IMR-90 (cell line): ENCODE results near the gene HOXB1. TPM values are rescaled to one million over a fixed set of nuclear protein-coding genes. Genes with fewer than 3 reads are reported as not detected.

Experiments
- ATAC-seq: fragments of 200-7000 bp; cut with Tn5 transposase; 2 replicates; pipeline ENCODE4 v1.9.1; 2020; ENCODE audit warnings: low read depth, mild to moderate bottlenecking, moderate library complexity
- BruUV-seq: library from RNA; stranded (reverse); fragments of 400-500 nt; replicated peaks from 2 replicates; lab custom pipeline; 2021; lab: Mats Ljungman, UMichigan
- CTCF ChIA-PET: fragments of 300-600 bp; formaldehyde crosslinking; extraction: SDS; loops from one replicate; lab custom pipeline; 2021; ENCODE audit warnings: antibody characterized with exemption; lab: Yijun Ruan, JAX
- POLR2A ChIA-PET: fragments of 300-600 bp; sonication (Branson Sonifier 250); formaldehyde crosslinking; loops from one replicate; lab custom pipeline; 2022; ENCODE audit warnings: antibody characterized with exemption; ENCODE audit not compliant: unreplicated experiment; lab: Charles Lee
- DNase-seq: peaks from one replicate; pipeline ENCODE4 v3.0.0; 2013
- H2AFZ ChIP-seq: replicated peaks from 2 replicates; pipeline ENCODE3; 2013; ENCODE audit warnings: low read length, mild to moderate bottlenecking; ENCODE audit not compliant: poor library complexity
- H2AK5ac ChIP-seq: 2 replicates; pipeline ENCODE4 v1.6.1; 2013; ENCODE audit warnings: low read depth, low read length, inconsistent platforms
- H2AK9ac ChIP-seq: replicated peaks from 2 replicates; pipeline ENCODE3; 2013; ENCODE audit warnings: mild to moderate bottlenecking, low read depth, low read length, moderate library complexity; ENCODE audit not compliant: poor library complexity
- H2BK120ac ChIP-seq: 2 replicates; pipeline ENCODE4 v1.6.1; 2013; ENCODE audit warnings: low read depth, low read length, inconsistent platforms
- H2BK15ac ChIP-seq: 3 replicates; pipeline ENCODE4 v1.6.1; 2013; ENCODE audit warnings: low read depth, low read length, inconsistent platforms
- H2BK20ac ChIP-seq: 2 replicates; pipeline ENCODE4 v1.6.1; 2013; ENCODE audit warnings: low read depth, mild to moderate bottlenecking, inconsistent platforms, low read length, moderate library complexity
- H2BK5ac ChIP-seq: 2 replicates; pipeline ENCODE4 v1.6.1; 2013; ENCODE audit warnings: mild to moderate bottlenecking, low read depth, low read length, inconsistent platforms; ENCODE audit not compliant: poor library complexity, severe bottlenecking
- H3K14ac ChIP-seq: replicated peaks from 2 replicates; pipeline ENCODE4 v1.6.1; 2013; ENCODE audit warnings: low read depth, low read length, inconsistent platforms
- H3K18ac ChIP-seq: 2 replicates; pipeline ENCODE4 v1.6.1; 2013; ENCODE audit warnings: low read depth, low read length, control low read depth
- H3K23ac ChIP-seq: 2 replicates; pipeline ENCODE4 v1.6.1; 2013; ENCODE audit warnings: low read depth, low read length, inconsistent platforms
- H3K27ac ChIP-seq: 2 replicates; pipeline ENCODE4 v1.5.1; 2013; ENCODE audit warnings: mild to moderate bottlenecking, control low read depth, low read length; ENCODE audit not compliant: insufficient read depth
- H3K27me3 ChIP-seq: 2 replicates; pipeline ENCODE4 v1.6.1; 2013; ENCODE audit warnings: low read length; ENCODE audit not compliant: control insufficient read depth, insufficient read depth
- H3K36me3 ChIP-seq: 2 replicates; pipeline ENCODE4 v1.6.1; 2013; ENCODE audit warnings: low read length, mixed read lengths; ENCODE audit not compliant: control insufficient read depth, insufficient read depth
- H3K4ac ChIP-seq: 2 replicates; pipeline ENCODE4 v1.6.1; 2013; ENCODE audit warnings: low read depth, low read length, inconsistent platforms
- H3K4me1 ChIP-seq: 2 replicates; pipeline ENCODE4 v1.6.1; 2013; ENCODE audit warnings: low read length, mixed read lengths; ENCODE audit not compliant: control insufficient read depth, insufficient read depth
- H3K4me2 ChIP-seq: 2 replicates; pipeline ENCODE4 v1.6.1; 2013; ENCODE audit warnings: low read depth, mild to moderate bottlenecking, control low read depth, low read length, moderate library complexity
- H3K4me3 ChIP-seq: 2 replicates; pipeline ENCODE4 v1.5.1; 2013; ENCODE audit warnings: low read depth, mild to moderate bottlenecking, control low read depth, low read length, moderate library complexity; ENCODE audit not compliant: insufficient read depth
- H3K56ac ChIP-seq: 2 replicates; pipeline ENCODE4 v1.6.1; 2013; ENCODE audit warnings: low read length, inconsistent platforms; ENCODE audit not compliant: insufficient read depth; ENCODE audit errors: extremely low read depth
- H3K79me1 ChIP-seq, 2 experiments: 2 replicates each; pipeline ENCODE4 v1.6.1; 2013; ENCODE audit warnings: low read length in 2 of 2, inconsistent platforms in 1 of 2, low read depth in 1 of 2
- H3K9ac ChIP-seq: 2 replicates; pipeline ENCODE4 v1.6.1; 2013; ENCODE audit warnings: low read depth, low read length, control low read depth
- H3K9me1 ChIP-seq: 2 replicates; pipeline ENCODE4 v1.6.1; 2013; ENCODE audit warnings: low read length, inconsistent platforms; ENCODE audit not compliant: insufficient read depth
- H3K9me3 ChIP-seq: 2 replicates; pipeline ENCODE4 v1.6.1; 2013; ENCODE audit warnings: low read length; ENCODE audit not compliant: control insufficient read depth, insufficient read depth
- H4K20me1 ChIP-seq: 2 replicates; pipeline ENCODE4 v1.6.1; 2013; ENCODE audit warnings: low read length, inconsistent platforms; ENCODE audit not compliant: insufficient read depth
- H4K5ac ChIP-seq: 2 replicates; pipeline ENCODE4 v1.6.1; 2013; ENCODE audit warnings: mild to moderate bottlenecking, low read depth, low read length, control low read depth
- H4K8ac ChIP-seq, 2 experiments: 2 replicates each; pipeline ENCODE4 v1.6.1; 2013; ENCODE audit warnings: low read depth in 2 of 2, low read length in 2 of 2, control low read depth in 1 of 2, inconsistent platforms in 1 of 2
- H4K91ac ChIP-seq: 2 replicates; pipeline ENCODE4 v1.6.1; 2013; ENCODE audit warnings: low read depth, low read length, inconsistent platforms; ENCODE audit not compliant: insufficient read depth
- NFE2L2 ChIP-seq: fragments of 150-350 bp; IDR thresholded peaks from 2 replicates; pipeline ENCODE4 v1.6.1; 2016; ENCODE audit warnings: low read depth, mild to moderate bottlenecking, low read length
- POLR2A ChIP-seq: IDR thresholded peaks from 2 replicates; pipeline ENCODE4 v1.6.1; 2012; ENCODE audit warnings: mild to moderate bottlenecking, low read depth, low read length
- SMC3 ChIP-seq: fragments of 150-350 bp; IDR thresholded peaks from 2 replicates; pipeline ENCODE4 v1.6.1; 2016; ENCODE audit warnings: low read depth, mild to moderate bottlenecking, antibody characterized with exemption, low read length, moderate library complexity
- WGBS, 2 experiments: methylation state at CpG; one replicate each; pipeline versions ENCODE4 v1.1.5 to v1.1.7; 2013; ENCODE audit warnings: missing lambda C conversion rate in 2 of 2; ENCODE audit not compliant: insufficient read length in 1 of 2; ENCODE audit errors: extremely low coverage in 2 of 2; 5-methylcytosine and 5-hydroxymethylcytosine counted together
- dilution Hi-C: fragments of 300-500 bp; cut with HindIII; formaldehyde crosslinking; loops from one replicate; pipeline ENCODE4 v1.14.3; 2018; ENCODE audit warnings: low sequenced_read_pairs; ENCODE audit not compliant: unreplicated experiment
- in situ Hi-C: fragments of 300-500 bp; cut with MboI; formaldehyde crosslinking; loops from 3 replicates; pipeline ENCODE4 v1.14.3; 2019; ENCODE audit warnings: low sequenced_read_pairs, inconsistent platforms, mixed read lengths
- intact Hi-C: fragments of 100-400 bp; cut with micrococcal nuclease; formaldehyde crosslinking; loops from 2 replicates; pipeline ENCODE4 v1.10.0; 2022
- polyA plus RNA-seq, 3 experiments: library from polyadenylated mRNA; depleted of rRNA; stranded (reverse); fragments of >200 nt; gene quantifications; 2 replicates each; pipeline ENCODE4 v1.2.3, GENCODE V29; 2012; ENCODE audit warnings: low replicate concordance in 1 of 3
- total RNA-seq: library from RNA; depleted of rRNA; stranded (reverse); fragments of >200 nt; gene quantifications from 2 replicates; pipeline ENCODE4 v1.2.3, GENCODE V29; 2012

HOXB1 gene
- total and polyA plus RNA-seq, 2 of the 4 experiments (the other 2 are of a cell fraction), result not detected

- TF ChIP-seq NFE2L2, result no peak
- TF ChIP-seq SMC3, result no peak
These were observed 27.4 kb upstream of the HOXB1 start (continued) for GRCh38 chr17:48558057-48558830.

DNA sequence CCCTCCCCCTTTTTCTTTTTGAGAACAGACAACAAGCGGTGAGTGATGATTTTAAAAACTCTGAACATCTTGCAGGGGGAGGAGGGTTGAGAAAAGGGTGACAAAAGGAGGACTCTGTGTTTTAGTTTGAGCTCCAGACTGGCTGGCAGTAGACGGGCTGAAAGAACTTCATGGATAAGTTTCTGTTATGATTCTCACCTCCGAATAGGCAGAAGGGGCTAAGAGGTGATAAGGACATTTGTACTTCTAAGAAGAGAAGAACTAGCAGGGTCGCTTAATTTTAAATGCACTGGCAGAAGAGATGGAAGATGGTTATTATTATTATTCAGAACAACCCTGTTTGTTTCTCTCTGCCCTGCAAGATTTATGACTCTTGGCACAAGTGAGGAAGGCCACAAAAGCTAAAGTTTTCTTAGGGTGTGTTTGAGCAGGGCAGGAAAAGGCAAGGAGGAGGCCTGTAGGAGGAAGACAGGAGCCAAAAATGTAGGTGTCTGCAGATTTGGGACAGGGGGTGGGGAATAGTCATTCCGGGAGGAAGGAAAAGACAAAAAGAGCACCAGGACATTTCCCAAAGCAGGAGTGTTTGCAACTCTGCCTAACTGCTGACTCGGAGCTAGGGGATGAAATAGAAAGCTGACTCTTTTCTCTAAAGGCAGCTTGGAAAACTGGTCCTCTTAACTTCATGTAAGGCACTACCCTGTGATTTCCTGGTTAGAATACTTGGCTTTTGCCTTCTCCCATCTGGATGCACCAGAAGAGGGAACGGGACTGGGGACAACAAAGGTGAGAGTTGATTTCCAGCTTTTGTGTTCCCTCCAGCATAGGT, 26.0 kb upstream of the HOXB1 start:
- peak overlapping the region; percentile 21 for H3K4me3 ChIP-seq
- peaks cover 30% of the 10 kb centered on the region; the same call in 1 of the 2 replicates for H3K36me3 ChIP-seq
- in situ Hi-C loops (no loop called here), dilution Hi-C loops (no loop called here), intact Hi-C loops (no loop called here)
- H3K79me1 ChIP-seq, result peaks cover 0 to 8% of the 10 kb centered on the region in 2 experiments; a peak in 2 of 4 replicates
- no peak for TF ChIP-seq POLR2A
- H3K56ac ChIP-seq, result peak overlapping the region; percentile 89
- peak overlapping the region; percentile 95 for H3K18ac ChIP-seq
- ATAC-seq (no peak), DNase-seq (peak; percentile 57)
- peak overlapping the region; percentile 99 for H3K23ac ChIP-seq
- H3K9me1 ChIP-seq, result peaks cover 4% of the 10 kb centered on the region
- H3K27me3 ChIP-seq, result no peaks in the 10 kb centered on the region
- peak overlapping the region; percentile 94 for H2BK120ac ChIP-seq
- H3K27ac ChIP-seq, result peak overlapping the region; percentile 93
- peak overlapping the region; percentile 95 for H3K9ac ChIP-seq
- ChIA-PET CTCF (interaction anchor here (0.6 to 0.9 kb wide), 4 partner anchors 33 to 576 kb away, joined by 3 to 4 read pairs (median 4); no protein-coding TSS in a partner anchor), POLR2A (interaction anchor here (0.6 to 1.7 kb wide), 8 partner anchors 10 to 37 kb away, joined by 3 to 25 read pairs (median 4); no protein-coding TSS in a partner anchor)
- H2AK9ac ChIP-seq, result peak overlapping the region; percentile 74
- 7% methylated on average over 2 of the region's 7 CpGs; no CpG with 5 or more reads in 1 of the 2 experiments for WGBS, 2 experiments
- H3K4me1 ChIP-seq, result peaks cover 61% of the 10 kb centered on the region
- H4K5ac ChIP-seq, result peak overlapping the region; percentile 89
- peak overlapping the region; percentile 62 to 86 for H4K8ac ChIP-seq
- H3K4ac ChIP-seq, result peak overlapping the region; percentile 98
- no peak overlapping the region for H2AFZ ChIP-seq
- H3K14ac ChIP-seq, result peak overlapping the region; percentile 98
- H2BK20ac ChIP-seq, result peak overlapping the region; percentile 90
- peak overlapping the region; percentile 83 for H2AK5ac ChIP-seq
- peak overlapping the region; percentile 92 for H3K4me2 ChIP-seq
- peak overlapping the region; percentile 95 for H4K91ac ChIP-seq
- H2BK5ac ChIP-seq, result peak overlapping the region; percentile 95
- H2BK15ac ChIP-seq, result peak overlapping the region; percentile 81; the same call in 1 of the 3 replicates
- no TSS peak for BruUV-seq
- peaks cover 13% of the 10 kb centered on the region for H4K20me1 ChIP-seq
- no peaks in the 10 kb centered on the region for H3K9me3 ChIP-seq
